ENCODE measurements around the gene PRRC2B. TPM values are rescaled to one million over a fixed set of nuclear protein-coding genes. Genes with fewer than 3 reads are reported as not detected.

Gene PRRC2B
- total and polyA plus RNA-seq, 12 donors: 26.4 to 153 (median 126) TPM

DNA sequence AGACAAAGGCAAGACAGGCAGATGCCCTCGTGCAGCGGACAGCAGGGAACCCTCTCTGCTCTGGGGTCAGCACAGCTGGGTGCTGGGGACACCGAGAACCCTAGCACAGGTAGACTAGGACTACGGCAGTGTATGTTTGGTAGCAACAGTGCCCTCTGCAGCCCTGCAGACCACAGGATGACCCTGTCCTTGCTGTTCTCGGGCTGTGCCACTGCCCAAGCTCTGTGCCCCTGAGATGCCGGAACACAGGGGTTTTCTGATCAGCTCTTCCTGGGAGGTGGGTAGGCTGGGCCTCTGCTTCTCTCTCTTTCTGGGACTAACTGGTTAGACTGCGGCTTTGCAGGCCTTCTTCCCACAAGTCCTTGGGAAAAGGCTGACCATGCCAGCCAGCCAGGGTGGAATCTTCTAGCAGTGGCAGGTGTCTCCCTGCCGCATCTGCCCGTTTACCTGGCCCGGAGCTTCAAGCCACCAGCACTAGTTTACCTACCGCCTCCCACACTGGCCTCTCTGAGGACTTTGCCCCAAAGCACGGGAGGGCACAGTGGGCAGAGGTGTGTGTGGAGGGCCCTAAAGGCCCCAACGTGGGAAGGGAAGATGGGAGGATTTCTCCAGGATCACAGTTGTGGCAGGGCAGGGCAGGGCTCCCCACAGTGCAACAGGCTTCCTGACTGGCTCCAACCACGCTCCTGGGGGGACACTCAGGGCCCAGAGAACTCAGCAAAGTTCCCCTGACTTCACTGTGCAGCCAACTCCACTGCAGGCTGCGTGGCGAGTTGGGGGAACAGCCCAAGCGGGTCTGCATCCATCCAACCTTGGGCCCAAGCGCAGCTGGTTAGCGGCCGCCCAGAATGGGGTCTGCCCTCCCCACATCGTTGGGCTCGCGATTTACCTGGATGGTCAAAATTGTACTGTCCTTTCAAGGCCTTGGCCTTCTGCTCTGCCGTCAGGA lies 136.0 kb downstream of the PRRC2B start:
- TF ChIP-seq, protein P1, sequence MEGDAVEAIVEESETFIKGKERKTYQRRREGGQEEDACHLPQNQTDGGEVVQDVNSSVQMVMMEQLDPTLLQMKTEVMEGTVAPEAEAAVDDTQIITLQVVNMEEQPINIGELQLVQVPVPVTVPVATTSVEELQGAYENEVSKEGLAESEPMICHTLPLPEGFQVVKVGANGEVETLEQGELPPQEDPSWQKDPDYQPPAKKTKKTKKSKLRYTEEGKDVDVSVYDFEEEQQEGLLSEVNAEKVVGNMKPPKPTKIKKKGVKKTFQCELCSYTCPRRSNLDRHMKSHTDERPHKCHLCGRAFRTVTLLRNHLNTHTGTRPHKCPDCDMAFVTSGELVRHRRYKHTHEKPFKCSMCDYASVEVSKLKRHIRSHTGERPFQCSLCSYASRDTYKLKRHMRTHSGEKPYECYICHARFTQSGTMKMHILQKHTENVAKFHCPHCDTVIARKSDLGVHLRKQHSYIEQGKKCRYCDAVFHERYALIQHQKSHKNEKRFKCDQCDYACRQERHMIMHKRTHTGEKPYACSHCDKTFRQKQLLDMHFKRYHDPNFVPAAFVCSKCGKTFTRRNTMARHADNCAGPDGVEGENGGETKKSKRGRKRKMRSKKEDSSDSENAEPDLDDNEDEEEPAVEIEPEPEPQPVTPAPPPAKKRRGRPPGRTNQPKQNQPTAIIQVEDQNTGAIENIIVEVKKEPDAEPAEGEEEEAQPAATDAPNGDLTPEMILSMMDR (IDR thresholded peaks at IDR 0.05): no peak
- H3K9me3 ChIP-seq: no peaks in the 10 kb centered on the region
- 64 to 65% methylated on average over 24 of the region's 24 CpGs for WGBS, 2 donors
- DNase-seq (no peak), ATAC-seq (no peak)
- intact Hi-C loops (cut with DNase I): no loop called here
- peak overlapping the region in 8 of 10 donors; percentile 74 to 94 (median 89) for H3K27ac ChIP-seq
- H3K4me1 ChIP-seq: peaks cover 7 to 19% (median 14%) of the 10 kb centered on the region in 9 donors
- no peaks in the 10 kb centered on the region for H3K27me3 ChIP-seq
- peak overlapping the region; percentile 73 to 100 (median 92) for H3K4me3 ChIP-seq
- H3K36me3 ChIP-seq: peaks cover 0 to 53% (median 38%) of the 10 kb centered on the region in 9 donors

DNA sequence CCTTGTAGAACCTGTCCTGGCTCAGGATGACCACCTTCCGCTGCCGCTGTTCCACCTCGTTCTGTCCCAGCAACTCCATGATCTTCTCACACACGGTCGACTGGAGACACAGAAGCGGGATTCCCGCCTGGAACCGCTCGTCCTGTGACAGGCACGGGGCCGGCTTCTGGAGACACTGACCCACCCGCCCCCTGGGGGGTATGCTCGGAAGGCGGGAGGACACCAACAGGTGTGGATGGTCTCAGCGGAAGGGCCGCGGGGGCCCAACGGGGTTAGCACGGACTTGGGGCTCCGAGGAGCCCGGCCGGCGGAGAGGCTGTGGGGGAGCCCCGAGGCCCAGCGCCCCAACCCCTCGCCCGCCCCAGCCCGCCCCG lies 136.6 kb downstream of the PRRC2B start:
- 1 to 3% methylated on average over 26 to 29 of the region's 29 CpGs for WGBS, 2 donors
- peak in 1 of 2 donors; percentile 37 for DNase-seq
- Histone ChIP-seq H3K27me3 (no peaks in the 10 kb centered on the region), H3K9me3 (no peaks in the 10 kb centered on the region), H3K36me3 (peaks cover 0 to 47% (median 31%) of the 10 kb centered on the region in 9 donors), H3K4me1 (peaks cover 7 to 19% (median 14%) of the 10 kb centered on the region in 9 donors), H3K27ac (peak overlapping the region; percentile 44 to 94 (median 88)), H3K4me3 (peak overlapping the region; percentile 73 to 100 (median 92))
- intact Hi-C loops (cut with DNase I): no loop called here
- TF ChIP-seq, protein P1 (IDR thresholded peaks at IDR 0.05): peak in 1 of 9 donors; percentile 30
- ATAC-seq: peak in 7 of 8 donors; percentile 3 to 15 (median 10)

DNA sequence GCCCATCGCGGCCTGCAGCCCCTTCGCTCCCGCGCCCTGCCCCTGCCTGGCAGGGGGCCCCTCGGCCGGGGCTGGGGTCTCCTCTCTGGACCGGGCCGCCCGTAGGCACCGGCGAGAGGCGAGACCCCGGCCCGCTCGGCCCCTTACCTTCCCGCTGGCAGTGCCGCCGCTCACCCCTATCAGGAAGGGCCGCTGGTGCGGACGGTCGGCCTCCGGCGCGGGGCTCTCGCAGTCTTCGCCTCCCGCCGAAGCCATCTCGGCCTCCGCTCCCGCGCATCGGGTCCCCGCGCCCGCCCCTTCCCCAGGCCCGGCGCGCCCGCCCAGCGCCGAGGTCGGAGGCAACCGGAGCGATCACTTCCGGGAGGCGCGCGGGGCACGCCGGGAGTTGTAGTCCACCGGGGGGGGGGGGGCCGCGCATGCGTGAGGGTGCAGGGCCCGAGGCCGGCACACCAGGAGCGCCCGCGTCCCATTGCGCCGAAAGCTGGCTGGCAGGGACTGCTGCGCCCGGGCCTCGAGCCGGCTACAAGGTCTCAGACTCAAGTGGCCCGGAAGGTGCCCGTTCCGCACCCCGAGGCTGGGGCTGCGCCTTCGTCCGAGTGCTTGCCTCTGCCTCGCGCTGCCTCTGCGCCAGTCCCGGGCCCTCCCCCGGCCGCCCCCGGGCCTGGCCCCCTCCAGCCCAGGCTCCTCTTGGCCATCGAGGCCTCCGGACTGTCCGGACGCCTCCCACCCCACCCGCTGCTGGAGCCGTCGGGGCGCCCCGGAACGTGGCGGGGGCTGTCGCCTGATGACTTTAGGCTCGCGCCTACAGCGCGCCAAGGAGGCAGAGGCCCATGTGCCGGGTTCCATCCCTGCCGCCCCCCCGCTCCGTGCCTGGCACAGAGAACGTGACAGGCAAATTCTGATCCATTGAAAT lies 137.3 kb downstream of the PRRC2B start, which contains the start of gene UCK1:
UCK1 (minus strand) TSS at position 344 of the 913 bp plus-strand sequence; CDS start at position 255, 89 bp downstream.
- Histone ChIP-seq H3K9me3 (no peaks in the 10 kb centered on the region), H3K27ac (peak within 1 kb of the TSS; percentile 44 to 94 (median 88)), H3K4me3 (peak within 1 kb of the TSS; percentile 73 to 100 (median 92)), H3K27me3 (no peaks in the 10 kb centered on the region), H3K36me3 (peaks cover 0 to 40% (median 25%) of the 10 kb centered on the region in 9 donors), H3K4me1 (peaks cover 7 to 19% (median 14%) of the 10 kb centered on the region in 9 donors)
- TF ChIP-seq, protein P1 (IDR thresholded peaks at IDR 0.05): no peak
- WGBS, 2 donors: 8 to 12% methylated on average over 76 to 103 of the region's 103 CpGs
- intact Hi-C loops (cut with DNase I): no loop called here
- DNase-seq (peak; percentile 79 to 85), ATAC-seq (peak; percentile 95 to 99 (median 98))
